ENCODE data around the gene CHN1.

CHN1 gene, protein sequence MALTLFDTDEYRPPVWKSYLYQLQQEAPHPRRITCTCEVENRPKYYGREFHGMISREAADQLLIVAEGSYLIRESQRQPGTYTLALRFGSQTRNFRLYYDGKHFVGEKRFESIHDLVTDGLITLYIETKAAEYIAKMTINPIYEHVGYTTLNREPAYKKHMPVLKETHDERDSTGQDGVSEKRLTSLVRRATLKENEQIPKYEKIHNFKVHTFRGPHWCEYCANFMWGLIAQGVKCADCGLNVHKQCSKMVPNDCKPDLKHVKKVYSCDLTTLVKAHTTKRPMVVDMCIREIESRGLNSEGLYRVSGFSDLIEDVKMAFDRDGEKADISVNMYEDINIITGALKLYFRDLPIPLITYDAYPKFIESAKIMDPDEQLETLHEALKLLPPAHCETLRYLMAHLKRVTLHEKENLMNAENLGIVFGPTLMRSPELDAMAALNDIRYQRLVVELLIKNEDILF

DNA sequence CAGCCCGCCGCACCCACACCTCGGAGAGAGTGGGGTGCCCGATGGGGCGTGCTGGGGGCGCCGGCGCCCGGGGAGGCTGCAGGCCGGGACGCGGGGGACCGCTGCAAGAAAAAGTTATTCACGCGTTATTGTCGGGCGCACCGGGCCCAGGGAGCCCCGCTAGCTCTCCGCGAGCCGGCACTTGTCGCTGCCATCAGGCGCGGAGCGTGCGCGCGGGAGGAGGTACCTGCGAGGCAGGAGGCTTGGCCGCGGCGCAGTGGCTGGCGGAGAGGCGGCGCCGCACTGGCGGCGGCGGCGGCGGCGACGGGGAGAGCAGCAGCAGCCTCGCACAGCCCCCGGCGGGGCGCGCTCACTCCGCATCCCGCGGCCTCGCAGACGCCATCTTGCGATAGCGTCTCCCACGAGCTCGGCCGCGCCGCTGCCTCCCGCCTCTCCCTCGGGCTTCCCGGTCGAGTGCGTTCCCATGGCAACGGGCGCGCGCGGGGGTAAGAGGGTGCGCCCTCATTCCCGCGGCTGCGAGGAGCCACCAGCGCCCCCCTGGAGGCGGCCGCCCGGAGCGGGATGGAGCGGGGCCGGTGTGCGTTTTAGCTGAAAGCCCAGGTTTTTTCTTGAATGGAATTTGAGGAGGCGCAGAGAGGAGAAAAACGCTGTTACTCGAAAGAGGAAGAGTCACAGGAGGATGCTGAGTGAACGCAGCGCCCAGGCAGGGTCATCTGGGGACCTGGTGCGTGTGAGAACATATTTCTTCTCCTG is at the start of gene CHN1:
CHN1 (minus strand) TSS at position 402 of the 753 bp plus-strand sequence. CDS start 469 bp downstream, outside the sequence.
- peak; percentile 44 for DNase-seq

DNA sequence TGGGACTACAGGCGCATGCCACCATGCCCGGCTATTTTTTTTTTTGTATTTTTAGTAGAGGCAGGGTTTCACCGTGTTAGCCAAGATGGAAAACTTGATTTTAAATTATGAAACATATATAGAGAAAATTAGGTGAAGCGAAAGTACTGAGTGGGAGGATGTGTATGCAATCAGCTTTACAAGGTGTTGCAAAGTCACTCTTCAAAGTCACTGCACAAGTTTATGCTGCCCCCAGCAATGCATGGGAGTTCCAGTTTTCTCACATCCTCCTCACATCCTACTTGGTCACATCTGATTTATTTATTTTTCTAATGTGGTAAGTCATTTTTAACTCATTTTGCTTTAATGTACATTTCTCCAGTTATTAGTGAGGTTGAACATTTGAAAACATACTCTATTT is 49.2 kb upstream of the CHN1 start:
- DNase-seq = no peak

DNA sequence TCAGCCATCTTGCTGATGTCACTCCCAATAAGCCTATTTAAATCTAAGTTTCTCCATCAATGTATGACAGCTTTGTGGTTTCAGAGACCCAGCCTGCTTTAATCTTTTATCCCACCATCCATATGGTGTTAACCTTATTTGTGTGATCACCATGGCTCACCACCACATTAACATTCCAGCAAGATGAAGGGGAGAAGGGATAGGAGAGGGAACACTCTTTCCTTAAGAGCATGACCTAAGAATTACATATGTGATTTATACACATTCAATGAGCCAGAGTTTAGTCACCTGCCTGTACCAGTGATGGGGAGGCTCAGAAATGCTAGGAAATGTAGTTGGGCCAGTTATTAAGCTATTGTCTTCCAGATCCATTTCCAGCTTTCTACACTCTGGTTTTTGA is 44.5 kb upstream of the CHN1 start:
- no peak for DNase-seq

DNA sequence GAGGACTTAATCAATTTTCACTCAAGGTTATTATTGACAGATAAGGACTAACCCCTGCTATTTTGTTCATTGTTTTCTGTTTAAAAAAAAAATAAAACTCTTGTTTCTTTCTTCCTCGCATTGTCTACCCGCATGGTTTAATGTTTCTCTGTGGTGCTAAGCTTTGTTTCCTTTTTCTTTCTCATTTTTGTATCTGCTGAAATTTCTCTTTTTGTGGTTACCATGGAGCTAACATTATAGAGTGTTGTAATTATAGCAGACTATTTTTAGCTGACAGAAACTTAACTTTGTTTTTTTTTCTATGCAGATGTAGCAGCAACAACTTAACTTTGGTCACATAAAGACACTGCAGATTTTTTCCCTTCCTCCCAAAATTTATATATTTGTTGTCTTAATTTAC is 43.1 kb upstream of the CHN1 start:
- DNase-seq = no peak

GRCh38 chr2:175039490-175039889 is 34.3 kb upstream of the CHN1 start:
- DNase-seq = no peak

DNA sequence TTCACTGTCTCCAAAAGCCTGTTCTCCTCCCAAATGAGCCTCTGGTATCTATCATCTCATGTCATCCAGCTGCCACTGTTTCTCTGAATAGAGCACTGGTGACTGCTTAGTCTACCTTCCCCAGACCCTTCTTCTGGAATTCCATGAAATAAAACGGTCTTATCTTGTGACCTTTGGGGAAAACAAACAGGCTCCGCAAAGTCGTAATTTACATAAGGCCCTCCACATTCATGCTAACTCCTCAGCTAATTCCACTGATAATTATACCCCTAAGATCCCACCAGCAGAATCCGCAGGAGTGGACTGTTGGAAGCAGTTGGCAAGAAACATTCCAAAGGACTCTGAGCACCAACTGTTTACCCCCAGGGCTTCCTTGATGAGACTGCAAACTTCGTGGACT is 33.9 kb upstream of the CHN1 start:
- DNase-seq = no peak

- DNase-seq = no peak
Observed at GRCh38 chr2:175037941-175038340, 32.8 kb upstream of the CHN1 start.

DNA sequence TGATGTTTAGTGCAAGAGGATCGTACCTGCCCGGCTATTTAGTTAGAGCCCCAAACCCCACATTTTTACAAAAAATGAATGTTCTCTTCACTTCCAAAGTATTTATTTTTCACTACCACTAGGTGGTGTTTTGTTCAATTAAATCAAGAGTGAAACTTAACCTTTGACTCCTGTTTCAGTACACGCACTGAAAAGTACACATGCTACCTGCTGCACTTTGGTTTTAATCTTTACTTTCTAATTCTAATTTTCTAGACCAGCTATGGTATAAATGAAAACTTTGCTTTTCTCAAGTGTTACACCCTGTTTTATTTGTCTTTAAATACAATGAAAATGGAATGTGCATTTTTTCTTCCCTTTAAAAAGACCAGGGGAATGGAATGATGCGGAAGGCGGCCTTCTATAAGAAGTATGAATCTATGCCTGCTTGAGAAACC is 31.4 kb upstream of the CHN1 start:
- DNase-seq = no peak

DNA sequence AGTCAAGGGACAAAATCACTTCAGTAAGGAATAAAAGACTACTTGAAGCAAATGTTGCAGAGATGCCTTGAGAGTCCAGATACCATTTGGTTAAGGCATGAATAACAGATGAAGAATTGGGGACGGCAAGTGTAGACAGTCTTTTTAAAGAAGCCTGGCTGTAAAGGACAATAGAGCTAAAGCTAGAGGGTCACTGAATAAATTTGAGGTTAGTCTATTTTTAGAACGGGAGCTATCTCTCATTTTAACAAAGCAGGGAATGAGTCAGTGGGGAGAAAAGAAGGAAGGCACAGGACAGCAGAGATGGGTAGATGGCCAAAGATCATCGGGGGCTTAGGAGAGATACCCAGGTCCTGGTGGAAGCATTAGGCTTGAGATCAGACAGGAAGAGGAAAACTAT is 30.6 kb upstream of the CHN1 start:
- no peak for DNase-seq

DNA sequence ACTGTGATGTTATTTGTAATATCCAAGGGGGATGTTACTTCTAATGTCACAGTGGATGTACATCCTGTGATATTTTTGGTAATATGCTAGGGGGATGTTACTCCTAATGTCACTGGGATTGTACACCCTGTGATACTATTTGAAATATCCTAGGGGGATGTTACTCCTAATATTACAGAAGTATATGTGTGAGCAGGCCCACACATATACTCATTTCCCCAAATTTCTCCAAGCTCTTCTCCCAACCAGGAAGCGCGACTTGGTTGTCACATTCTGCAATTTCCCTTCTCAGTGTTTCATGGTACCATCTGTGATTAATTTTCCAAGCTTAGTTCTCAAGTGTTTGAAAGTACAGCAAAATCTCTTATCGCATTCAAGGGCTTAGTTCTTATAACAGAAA is 29.5 kb upstream of the CHN1 start:
- DNase-seq = no peak

GRCh38 chr2:175030380-175031271 is 25.4 kb upstream of the CHN1 start:
- no peak for DNase-seq

GRCh38 chr2:175027755-175028154 is 22.6 kb upstream of the CHN1 start:
- DNase-seq = no peak

- DNase-seq = no peak
Observed at GRCh38 chr2:175026385-175026784, 21.2 kb upstream of the CHN1 start.

- DNase-seq = no peak
Observed at GRCh38 chr2:175025946-175026345, 20.8 kb upstream of the CHN1 start.

DNA sequence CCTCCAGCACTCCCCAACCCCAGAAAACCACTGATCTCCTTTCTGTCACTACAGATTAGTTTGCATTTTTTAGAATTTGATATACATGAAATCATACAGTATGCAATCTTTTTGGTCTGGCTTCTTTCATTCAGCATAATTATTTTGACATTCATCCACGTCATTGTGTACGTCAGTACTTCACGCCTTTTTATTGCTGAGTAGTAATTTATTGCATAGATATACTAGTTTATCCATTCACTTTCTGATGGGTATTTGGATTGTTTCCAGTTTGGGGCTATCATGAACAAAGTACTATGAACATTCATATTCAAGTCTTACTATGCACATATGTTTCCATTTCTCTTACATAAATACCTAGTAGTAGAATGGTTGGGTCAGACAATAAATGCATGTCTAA is 20.1 kb upstream of the CHN1 start:
- no peak for DNase-seq

- DNase-seq = no peak
Observed at GRCh38 chr2:175022923-175023322, 17.7 kb upstream of the CHN1 start.

GRCh38 chr2:175019566-175020327 is 14.6 kb upstream of the CHN1 start:
- DNase-seq = no peak

GRCh38 chr2:175017618-175018414 is 12.6 kb upstream of the CHN1 start:
- DNase-seq = no peak

GRCh38 chr2:175015340-175015739 is 10.2 kb upstream of the CHN1 start:
- DNase-seq = no peak

- no peak for DNase-seq
Observed at GRCh38 chr2:175012516-175012915, 7.3 kb upstream of the CHN1 start.

- no peak for DNase-seq
Observed at GRCh38 chr2:175011505-175011904, 6.3 kb upstream of the CHN1 start.
